Progenitor cell of endocrine pancreas (in vitro differentiated cells): ENCODE measurements around the gene TMEM181. TPM values are rescaled to one million over a fixed set of nuclear protein-coding genes. Genes with fewer than 3 reads are reported as not detected.

Experiments used
- DNase-seq: peaks from one replicate; pipeline ENCODE4 v3.0.0; 2021; ENCODE audit warnings: low spot score; ENCODE audit not compliant: unreplicated experiment
- H3K27ac Mint-ChIP-seq: 2 replicates; pipeline ENCODE4 v1.8.0; 2021; ENCODE audit warnings: mild to moderate bottlenecking, moderate library complexity, mixed read lengths
- H3K27me3 Mint-ChIP-seq: 2 replicates; pipeline ENCODE4 v1.8.0; 2021; ENCODE audit warnings: mixed read lengths
- H3K36me3 Mint-ChIP-seq: 2 replicates; pipeline ENCODE4 v1.8.0; 2022; ENCODE audit warnings: mixed read lengths; ENCODE audit not compliant: insufficient read depth
- H3K4me1 Mint-ChIP-seq: 2 replicates; pipeline ENCODE4 v1.8.0; 2021; ENCODE audit warnings: low read depth, mixed read lengths
- H3K4me3 Mint-ChIP-seq: 2 replicates; pipeline ENCODE4 v1.8.0; 2021; ENCODE audit warnings: low read depth, mild to moderate bottlenecking, moderate library complexity, mixed read lengths
- H3K9me3 Mint-ChIP-seq: 2 replicates; pipeline ENCODE4 v1.8.0; 2021; ENCODE audit warnings: low read depth, mixed read lengths
- CTCF ChIP-seq: fragments of 200-600 bp; sonication (generic); IDR thresholded peaks from one replicate; pipeline ENCODE4 v1.5.0; 2021; ENCODE audit warnings: antibody characterized with exemption, mild to moderate bottlenecking; ENCODE audit not compliant: unreplicated experiment
- total RNA-seq: library from RNA; stranded (reverse); gene quantifications from 2 replicates; pipeline ENCODE4 v1.2.1, GENCODE V29; 2021

Gene TMEM181
- total RNA-seq, 1 donor from 2014 or later = 33.9 TPM

GRCh38 chr6:158561938-158562337, 2.0 kb downstream of the TMEM181 start:
- Mint-ChIP-seq H3K4me1 (peaks cover 28% of the 10 kb centered on the region), H3K27me3 (no peaks in the 10 kb centered on the region), H3K27ac (peak overlapping the region; percentile 98), H3K36me3 (no peaks in the 10 kb centered on the region), H3K9me3 (no peaks in the 10 kb centered on the region), H3K4me3 (peak overlapping the region; percentile 93)
- no peak for TF ChIP-seq CTCF
- DNase-seq = no peak

- Mint-ChIP-seq H3K36me3 (no peaks in the 10 kb centered on the region), H3K4me3 (no peak overlapping the region), H3K27ac (no peak overlapping the region), H3K4me1 (peaks cover 31% of the 10 kb centered on the region), H3K9me3 (no peaks in the 10 kb centered on the region), H3K27me3 (no peaks in the 10 kb centered on the region)
- no peak for TF ChIP-seq CTCF
- DNase-seq = no peak
Measured at GRCh38 chr6:158564243-158565121, 4.6 kb downstream of the TMEM181 start.

GRCh38 chr6:158565122-158565429, 5.2 kb downstream of the TMEM181 start:
- no peak overlapping the region for H3K27ac Mint-ChIP-seq
- DNase-seq = no peak
- H3K36me3 Mint-ChIP-seq = no peaks in the 10 kb centered on the region
- TF ChIP-seq CTCF = no peak
- H3K27me3 Mint-ChIP-seq = no peaks in the 10 kb centered on the region
- H3K9me3 Mint-ChIP-seq = no peaks in the 10 kb centered on the region
- peaks cover 35% of the 10 kb centered on the region for H3K4me1 Mint-ChIP-seq
- no peak overlapping the region for H3K4me3 Mint-ChIP-seq

GRCh38 chr6:158565482-158566040, 5.7 kb downstream of the TMEM181 start:
- H3K27ac Mint-ChIP-seq = peak overlapping the region; percentile 25
- no peaks in the 10 kb centered on the region for H3K27me3 Mint-ChIP-seq
- no peak overlapping the region for H3K4me3 Mint-ChIP-seq
- DNase-seq = no peak
- peaks cover 38% of the 10 kb centered on the region for H3K4me1 Mint-ChIP-seq
- no peaks in the 10 kb centered on the region for H3K9me3 Mint-ChIP-seq
- TF ChIP-seq CTCF = peak; percentile 32
- H3K36me3 Mint-ChIP-seq = no peaks in the 10 kb centered on the region

- no peak for DNase-seq
- no peaks in the 10 kb centered on the region for H3K36me3 Mint-ChIP-seq
- no peaks in the 10 kb centered on the region for H3K9me3 Mint-ChIP-seq
- peaks cover 34% of the 10 kb centered on the region for H3K4me1 Mint-ChIP-seq
- no peak overlapping the region for H3K27ac Mint-ChIP-seq
- no peak for TF ChIP-seq CTCF
- no peaks in the 10 kb centered on the region for H3K27me3 Mint-ChIP-seq
- H3K4me3 Mint-ChIP-seq = no peak overlapping the region
Measured at GRCh38 chr6:158566207-158566818, 6.4 kb downstream of the TMEM181 start.
